OCI-LY3 (cell line): ENCODE data around the gene NLE1.

ENCODE experiments used
- H2AFZ ChIP-seq: fragments of 200-600, 300-600 bp; shearing (Covaris generic); 2 replicates; pipeline ENCODE4 v1.6.0; 2014; ENCODE audit warnings: antibody characterized with exemption, low read depth, low read length
- H3K27ac ChIP-seq: fragments of 200-600, 300-600 bp; sonication (generic); 2 replicates; pipeline ENCODE4 v1.5.1; 2014; ENCODE audit warnings: mild to moderate bottlenecking, low read length, moderate library complexity, mixed read lengths
- H3K27me3 ChIP-seq: fragments of 200-600, 300-600 bp; sonication (generic); 2 replicates; pipeline ENCODE4 v1.6.1; 2014; ENCODE audit warnings: low read depth, low read length, mixed read lengths
- H3K36me3 ChIP-seq: fragments of 200-600, 300-600 bp; sonication (generic); replicated peaks from 2 replicates; pipeline ENCODE3; 2014; ENCODE audit warnings: low read depth, low read length, mixed read lengths
- H3K4me1 ChIP-seq: fragments of 300-600, 200-600 bp; sonication (generic); 2 replicates; pipeline ENCODE4 v1.6.1; 2014; ENCODE audit warnings: low read length, mixed read lengths
- H3K4me2 ChIP-seq: fragments of 200-600, 300-600 bp; sonication (generic); 2 replicates; pipeline ENCODE4 v1.6.1; 2014; ENCODE audit warnings: low read length, mixed read lengths
- H3K4me3 ChIP-seq: fragments of 300-600, 200-600 bp; sonication (generic); 2 replicates; pipeline ENCODE4 v1.5.1; 2014; ENCODE audit warnings: antibody characterized with exemption, mild to moderate bottlenecking, low read length, moderate library complexity
- H3K79me2 ChIP-seq: fragments of 300-600, 200-600 bp; shearing (Covaris generic); 2 replicates; pipeline ENCODE4 v1.6.1; 2014; ENCODE audit warnings: mild to moderate bottlenecking, low read length, mixed read lengths
- H3K9ac ChIP-seq: fragments of 300-600, 200-600 bp; shearing (Covaris generic); 2 replicates; pipeline ENCODE4 v1.6.0; 2014; ENCODE audit warnings: mild to moderate bottlenecking, low read length, moderate library complexity
- H3K9me3 ChIP-seq: fragments of 200-600, 300-600 bp; shearing (Covaris generic); 2 replicates; pipeline ENCODE4 v1.6.1; 2014; ENCODE audit warnings: low read length, mixed read lengths; ENCODE audit not compliant: insufficient read depth
- H4K20me1 ChIP-seq: fragments of 200-600, 300-600 bp; sonication (generic); 2 replicates; pipeline ENCODE4 v1.6.1; 2016; ENCODE audit warnings: low read length, mixed read lengths; ENCODE audit not compliant: insufficient read depth
- EZH2phosphoT487 ChIP-seq: fragments of 200-600 bp; shearing (Covaris generic); IDR thresholded peaks from 2 replicates; pipeline ENCODE4 v1.6.1; 2018; ENCODE audit warnings: antibody characterized with exemption, mixed run types, low read depth
- TF ChIP-seq, protein P1 (sequence below): fragments of 200-600, 300-600 bp; sonication (generic); IDR thresholded peaks from 2 replicates; pipeline ENCODE4 v1.5.1; 2014; ENCODE audit warnings: antibody characterized with exemption, low read length, low read depth

The NLE1 gene

DNA sequence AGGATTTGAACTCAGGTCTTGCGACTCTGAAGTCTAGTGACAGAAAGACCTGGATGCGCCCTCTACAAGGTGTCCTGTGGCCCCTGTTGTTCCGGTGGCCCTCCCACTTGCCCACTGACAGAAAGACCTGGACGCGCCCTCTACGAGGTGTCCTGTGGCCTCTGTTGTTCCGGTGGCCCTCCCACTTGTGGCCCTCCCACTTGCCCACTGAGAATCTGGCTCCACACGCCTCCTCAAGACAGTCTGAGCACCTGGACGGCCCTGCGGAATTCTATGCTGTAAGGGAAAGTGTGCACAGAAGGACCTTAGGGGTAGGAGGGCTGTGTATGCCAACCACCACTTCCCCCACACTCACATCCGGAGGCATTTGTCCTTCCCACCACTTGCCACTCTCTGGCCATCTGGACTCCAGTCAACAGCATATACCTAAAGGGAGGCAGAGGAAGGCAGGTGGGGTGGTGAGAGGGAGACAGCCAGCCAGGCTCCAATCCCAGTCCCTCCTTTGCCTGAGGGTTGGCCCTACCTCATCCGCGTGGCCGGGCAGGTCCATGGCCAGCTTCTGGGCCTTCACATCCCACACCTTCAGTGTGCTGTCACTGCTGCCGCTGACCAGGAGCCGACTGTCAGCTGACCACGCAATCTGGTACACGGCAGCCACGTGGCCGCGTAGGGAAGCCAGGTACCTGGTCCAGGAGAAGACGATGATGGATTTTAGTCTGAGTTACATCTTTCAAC, 9.1 kb downstream of the NLE1 start:
- Histone ChIP-seq H3K27ac (no peak overlapping the region), H3K9me3 (no peaks in the 10 kb centered on the region), H3K27me3 (no peaks in the 10 kb centered on the region), H3K79me2 (no peaks in the 10 kb centered on the region), H3K4me2 (no peak overlapping the region), H3K9ac (no peak overlapping the region), H4K20me1 (0 out of 2 replicates have a peak, but pooled peaks cover 3% of the 10 kb centered on the region), H3K4me3 (no peak overlapping the region), H3K36me3 (peaks cover 73% of the 10 kb centered on the region), H2AFZ (no peak overlapping the region), H3K4me1 (no peaks in the 10 kb centered on the region)
- no peak for TF ChIP-seq EZH2phosphoT487
- TF ChIP-seq, protein P1, sequence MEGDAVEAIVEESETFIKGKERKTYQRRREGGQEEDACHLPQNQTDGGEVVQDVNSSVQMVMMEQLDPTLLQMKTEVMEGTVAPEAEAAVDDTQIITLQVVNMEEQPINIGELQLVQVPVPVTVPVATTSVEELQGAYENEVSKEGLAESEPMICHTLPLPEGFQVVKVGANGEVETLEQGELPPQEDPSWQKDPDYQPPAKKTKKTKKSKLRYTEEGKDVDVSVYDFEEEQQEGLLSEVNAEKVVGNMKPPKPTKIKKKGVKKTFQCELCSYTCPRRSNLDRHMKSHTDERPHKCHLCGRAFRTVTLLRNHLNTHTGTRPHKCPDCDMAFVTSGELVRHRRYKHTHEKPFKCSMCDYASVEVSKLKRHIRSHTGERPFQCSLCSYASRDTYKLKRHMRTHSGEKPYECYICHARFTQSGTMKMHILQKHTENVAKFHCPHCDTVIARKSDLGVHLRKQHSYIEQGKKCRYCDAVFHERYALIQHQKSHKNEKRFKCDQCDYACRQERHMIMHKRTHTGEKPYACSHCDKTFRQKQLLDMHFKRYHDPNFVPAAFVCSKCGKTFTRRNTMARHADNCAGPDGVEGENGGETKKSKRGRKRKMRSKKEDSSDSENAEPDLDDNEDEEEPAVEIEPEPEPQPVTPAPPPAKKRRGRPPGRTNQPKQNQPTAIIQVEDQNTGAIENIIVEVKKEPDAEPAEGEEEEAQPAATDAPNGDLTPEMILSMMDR = no peak

DNA sequence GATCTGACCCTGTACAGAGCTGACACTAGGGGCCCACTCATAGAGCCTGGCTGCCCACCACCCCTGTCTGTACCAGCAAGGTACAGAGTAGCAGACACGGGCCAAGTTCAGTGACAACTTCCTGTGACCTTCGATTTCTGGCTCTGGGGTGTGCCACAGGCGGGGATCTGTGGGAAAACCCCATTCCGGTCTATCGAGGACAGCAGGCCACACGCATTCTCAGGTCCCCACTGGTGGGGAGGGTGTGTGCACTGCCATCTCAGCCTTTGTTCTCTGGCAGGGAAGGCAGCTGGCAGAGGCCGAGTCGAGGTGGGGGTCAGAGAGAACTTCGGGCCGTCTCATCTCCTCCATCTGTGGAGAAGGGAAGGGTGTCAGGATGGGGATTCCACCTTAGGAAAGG, 10.0 kb downstream of the NLE1 start:
- no peak overlapping the region for H3K4me2 ChIP-seq
- H2AFZ ChIP-seq = no peak overlapping the region
- no peaks in the 10 kb centered on the region for H3K9me3 ChIP-seq
- no peak for TF ChIP-seq EZH2phosphoT487
- TF ChIP-seq, protein P1 = no peak
- peaks cover 66% of the 10 kb centered on the region for H3K36me3 ChIP-seq
- H3K9ac ChIP-seq = no peak overlapping the region
- H3K4me3 ChIP-seq = no peak overlapping the region
- H3K79me2 ChIP-seq = no peaks in the 10 kb centered on the region
- no peaks in the 10 kb centered on the region for H3K27me3 ChIP-seq
- H4K20me1 ChIP-seq = 0 out of 2 replicates have a peak, but pooled peaks cover 3% of the 10 kb centered on the region
- H3K27ac ChIP-seq = no peak overlapping the region
- H3K4me1 ChIP-seq = no peaks in the 10 kb centered on the region

DNA sequence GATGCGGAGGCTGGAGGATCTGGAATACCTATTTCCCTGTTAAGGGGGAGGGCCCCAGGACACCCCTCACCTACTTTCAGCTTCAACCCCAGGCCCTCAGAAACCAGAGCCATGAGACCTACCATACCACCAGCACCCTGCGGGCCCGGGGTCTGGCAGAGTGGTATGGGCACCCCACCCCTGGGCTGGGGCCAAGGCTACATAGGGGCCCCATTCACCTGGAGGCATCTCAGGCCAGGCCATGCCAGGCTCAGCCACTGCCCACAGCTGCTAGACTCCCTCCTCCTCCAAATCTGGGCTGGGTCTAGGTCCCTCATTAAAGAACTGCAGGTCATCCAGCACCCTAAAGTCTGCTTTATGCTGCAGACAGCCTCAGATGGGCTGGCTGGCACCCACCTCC, 11.7 kb downstream of the NLE1 start:
- no peaks in the 10 kb centered on the region for H3K4me1 ChIP-seq
- 0 out of 2 replicates have a peak, but pooled peaks cover 3% of the 10 kb centered on the region for H4K20me1 ChIP-seq
- H3K27me3 ChIP-seq = no peaks in the 10 kb centered on the region
- no peaks in the 10 kb centered on the region for H3K79me2 ChIP-seq
- H3K27ac ChIP-seq = no peak overlapping the region
- TF ChIP-seq EZH2phosphoT487 = no peak
- TF ChIP-seq, protein P1 = no peak
- no peak overlapping the region for H2AFZ ChIP-seq
- no peak overlapping the region for H3K4me2 ChIP-seq
- no peak overlapping the region for H3K9ac ChIP-seq
- H3K4me3 ChIP-seq = no peak overlapping the region
- H3K9me3 ChIP-seq = no peaks in the 10 kb centered on the region
- H3K36me3 ChIP-seq = peaks cover 50% of the 10 kb centered on the region

DNA sequence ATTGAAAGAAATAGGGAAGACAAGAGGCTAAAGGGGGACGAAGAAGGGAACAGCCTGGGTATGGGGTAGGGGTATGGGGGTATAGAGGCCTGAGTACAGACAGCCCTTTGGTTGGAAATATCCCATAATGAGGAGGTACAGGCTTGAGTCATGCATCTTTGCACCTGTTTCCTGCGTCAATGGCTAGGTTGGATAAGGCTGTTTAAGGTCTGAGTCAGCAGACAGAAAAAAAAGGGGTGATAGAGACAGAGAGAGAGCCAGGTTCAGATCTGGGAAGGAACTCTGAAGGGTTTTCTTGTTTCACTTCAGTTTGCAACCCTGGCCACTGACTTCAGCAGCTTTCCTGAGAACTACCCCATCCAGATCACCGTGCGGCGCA, 12.1 kb downstream of the NLE1 start:
- Histone ChIP-seq H3K27ac (no peak overlapping the region), H3K4me1 (no peaks in the 10 kb centered on the region), H2AFZ (no peak overlapping the region), H3K27me3 (no peaks in the 10 kb centered on the region), H3K36me3 (peaks cover 46% of the 10 kb centered on the region), H3K4me2 (no peak overlapping the region), H3K4me3 (no peak overlapping the region), H3K9ac (no peak overlapping the region), H3K9me3 (no peaks in the 10 kb centered on the region), H4K20me1 (0 out of 2 replicates have a peak, but pooled peaks cover 3% of the 10 kb centered on the region), H3K79me2 (no peaks in the 10 kb centered on the region)
- TF ChIP-seq EZH2phosphoT487 = no peak
